Measurements from ENCODE around the gene ZNF3. TPM values are rescaled to one million over a fixed set of nuclear protein-coding genes. Genes with fewer than 3 reads are reported as not detected.

ZNF3 gene
- polyA plus RNA-seq, 6 donors from 2014 or later = 14.6 to 34.4 (median 21.8) TPM

DNA sequence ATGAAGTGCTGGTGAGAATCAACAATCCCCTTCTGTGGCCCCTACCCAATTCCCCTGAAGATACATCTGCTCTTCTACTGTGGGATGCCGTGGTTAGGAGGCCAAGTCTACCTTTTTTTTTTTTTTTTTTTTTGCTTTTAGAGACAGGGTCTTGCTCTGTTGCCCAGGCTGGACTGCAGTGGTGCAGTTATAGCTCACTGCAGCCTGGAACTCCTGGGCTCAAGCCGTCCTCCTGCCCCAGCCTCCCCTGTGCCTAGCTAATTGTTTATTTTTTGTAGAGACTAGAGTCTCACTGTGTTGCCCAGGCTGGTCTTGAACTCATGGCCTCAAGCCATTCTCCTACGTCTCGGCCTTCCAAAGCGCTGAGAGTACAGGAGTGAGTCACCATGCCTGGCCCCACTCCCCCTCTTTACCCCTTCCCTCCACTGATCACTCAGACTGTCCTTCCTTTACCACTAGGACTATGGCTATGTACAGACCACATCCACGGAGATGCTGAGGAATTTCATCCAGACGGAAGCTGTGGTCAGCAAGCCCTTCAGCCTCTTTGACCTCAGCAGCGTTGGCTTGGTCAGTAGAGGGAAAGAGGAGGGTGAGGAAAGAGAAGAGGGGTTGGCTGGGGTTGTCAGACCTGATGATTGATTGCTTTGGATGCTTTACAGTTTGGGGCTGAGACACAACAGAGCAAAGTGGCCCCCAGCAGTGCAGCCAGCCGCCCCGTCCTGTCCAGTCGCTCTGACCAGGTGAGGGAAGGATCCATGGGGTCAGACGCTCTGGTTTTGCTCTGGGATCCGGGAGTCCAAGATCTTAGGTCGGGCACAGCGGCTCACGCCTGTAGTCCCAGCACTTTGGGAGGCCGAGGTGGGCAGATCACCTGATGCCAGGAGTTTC is 21.7 kb upstream of the ZNF3 start:
- no peaks in the 10 kb centered on the region for H3K27me3 Mint-ChIP-seq
- no peak for DNase-seq
- no peak for ATAC-seq (ENCODE audit: low read depth in 2 of 2)
- H3K4me3 Mint-ChIP-seq = peak overlapping the region; percentile 85 to 98 (median 96)
- peaks cover 29 to 46% (median 34%) of the 10 kb centered on the region in 3 donors for H3K4me1 Mint-ChIP-seq
- no peaks in the 10 kb centered on the region for H3K9me3 Mint-ChIP-seq
- H3K36me3 Mint-ChIP-seq = peaks cover 6 to 16% of the 10 kb centered on the region in 2 donors
- peak overlapping the region in 4 of 6 donors; percentile 16 to 98 (median 82) for H3K27ac Mint-ChIP-seq

DNA sequence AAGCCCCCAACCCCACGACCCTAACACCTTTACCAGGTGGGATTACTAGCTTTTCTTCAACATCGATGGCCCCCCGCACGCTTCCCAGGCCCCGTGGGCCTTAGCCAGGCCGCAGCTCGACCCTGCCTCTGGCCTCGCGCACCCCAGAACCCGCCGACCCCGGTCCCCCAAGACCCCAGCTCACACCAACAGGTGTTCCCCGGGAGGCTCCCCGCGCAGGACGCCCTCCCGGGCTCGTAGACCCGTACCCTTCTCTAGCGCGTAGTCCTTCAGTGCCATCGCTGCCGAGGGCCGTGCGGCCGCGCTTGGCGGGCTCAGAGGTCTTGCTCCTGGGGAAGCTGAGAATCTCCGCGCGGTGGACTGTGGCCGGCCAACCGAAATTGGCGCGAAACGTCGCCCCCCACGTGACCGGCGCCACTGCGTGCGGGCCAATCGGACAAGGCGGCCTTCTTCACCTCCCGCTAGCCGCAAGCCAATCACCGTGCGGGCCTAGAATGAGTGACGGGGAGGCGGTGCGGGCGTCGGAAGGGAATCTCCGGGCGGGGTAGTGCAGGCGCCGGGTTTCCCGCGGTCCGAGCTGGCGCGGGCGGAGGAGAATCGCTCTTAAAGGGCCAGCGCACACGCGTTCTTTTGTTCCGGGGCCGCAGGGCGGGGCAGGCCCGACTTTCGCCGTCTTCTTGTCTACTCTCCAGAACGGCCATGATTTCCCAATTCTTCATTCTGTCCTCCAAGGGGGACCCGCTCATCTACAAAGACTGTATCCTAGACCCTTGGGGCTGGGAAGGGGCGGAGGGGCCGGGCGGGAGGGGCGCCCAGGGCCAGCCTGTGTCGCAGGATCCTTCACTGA is 19.7 kb upstream of the ZNF3 start, which contains the start of the genes AP4M1 and MCM7:
Gene AP4M1 (plus strand): TSS at position 628 of the 847 bp plus-strand sequence. CDS start 72 bp downstream, at position 700.
Gene MCM7 (minus strand): TSS at position 382 of the 847 bp plus-strand sequence. CDS start 103 bp downstream, at position 279.
- Mint-ChIP-seq H3K4me1 (peaks cover 40 to 59% (median 40%) of the 10 kb centered on the region in 3 donors), H3K27ac (peak within 1 kb of the TSS; percentile 97 to 99 (median 98)), H3K27me3 (no peaks in the 10 kb centered on the region), H3K4me3 (peak within 1 kb of the TSS; percentile 91 to 98 (median 96)), H3K36me3 (peaks cover 16 to 27% of the 10 kb centered on the region in 2 donors), H3K9me3 (no peaks in the 10 kb centered on the region)
- DNase-seq = peak; percentile 97
- peak; percentile 85 to 86 for ATAC-seq (ENCODE audit: low read depth in 2 of 2)

DNA sequence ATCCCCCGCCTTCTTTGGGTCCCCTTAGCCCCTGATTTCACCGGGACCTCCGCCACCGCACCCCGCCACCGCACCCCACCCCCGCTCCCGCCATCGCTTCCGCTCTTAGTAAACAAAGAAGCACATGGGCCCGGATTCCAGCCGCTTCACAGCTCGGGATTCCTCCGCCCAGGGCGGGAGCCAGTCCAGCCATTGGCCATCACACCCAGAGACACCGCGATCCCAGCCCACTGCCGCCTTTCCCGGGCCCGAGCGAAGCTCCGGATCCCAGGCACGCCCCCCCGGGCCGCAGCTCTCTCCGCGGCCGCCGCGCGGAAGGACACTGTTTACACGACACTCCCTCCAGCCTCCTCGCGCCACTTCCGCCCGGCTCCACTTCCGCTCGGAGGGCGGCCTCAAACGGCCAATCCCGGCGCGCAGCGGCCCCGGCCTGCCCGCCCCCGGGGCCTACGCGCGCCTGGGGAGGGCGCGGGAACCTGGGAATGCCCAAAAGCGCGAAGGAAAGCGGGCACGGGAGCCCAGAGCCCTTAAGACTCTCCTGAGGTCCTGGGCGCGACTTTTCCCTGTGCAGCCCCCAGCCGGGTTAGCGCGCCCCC is 19.0 kb upstream of the ZNF3 start:
- Mint-ChIP-seq H3K27ac (peak overlapping the region; percentile 97 to 99 (median 98)), H3K4me1 (peaks cover 42 to 66% (median 44%) of the 10 kb centered on the region in 3 donors), H3K27me3 (no peaks in the 10 kb centered on the region)

DNA sequence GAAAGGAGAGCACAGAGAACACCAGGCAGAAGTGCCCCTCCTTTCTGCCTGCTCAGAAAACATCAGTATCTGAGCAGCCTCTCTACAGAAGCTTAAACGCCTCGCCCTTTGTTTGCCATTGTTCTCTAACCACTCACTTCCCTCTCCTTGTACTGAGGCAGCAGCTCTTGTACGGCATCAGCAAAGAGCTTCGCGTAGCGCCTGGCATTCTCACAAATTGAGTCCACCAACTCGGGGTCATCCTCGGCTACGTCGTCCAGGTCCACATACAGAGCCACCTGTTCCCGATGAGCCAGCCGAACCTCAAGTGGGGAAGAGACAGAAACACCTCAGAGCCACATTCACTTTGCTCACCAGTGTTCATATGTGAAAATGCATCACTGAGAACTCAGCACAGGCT is 17.9 kb upstream of the ZNF3 start:
- Mint-ChIP-seq H3K9me3 (no peaks in the 10 kb centered on the region), H3K4me1 (peaks cover 44 to 66% (median 49%) of the 10 kb centered on the region in 3 donors), H3K36me3 (peaks cover 16 to 33% of the 10 kb centered on the region in 2 donors), H3K27ac (peak overlapping the region; percentile 72 to 99 (median 98)), H3K4me3 (peak overlapping the region; percentile 91 to 98 (median 96)), H3K27me3 (no peaks in the 10 kb centered on the region)
- ATAC-seq (ENCODE audit: low read depth in 2 of 2) = no peak
- DNase-seq = no peak

More for the DNA sequence above, 19.0 kb upstream of the ZNF3 start:
- Mint-ChIP-seq H3K4me3 (peak overlapping the region; percentile 91 to 98 (median 96)), H3K36me3 (peaks cover 16 to 33% of the 10 kb centered on the region in 2 donors), H3K9me3 (no peaks in the 10 kb centered on the region)
- DNase-seq (peak; percentile 92), ATAC-seq (ENCODE audit: low read depth in 2 of 2) (peak; percentile 74 to 77)

DNA sequence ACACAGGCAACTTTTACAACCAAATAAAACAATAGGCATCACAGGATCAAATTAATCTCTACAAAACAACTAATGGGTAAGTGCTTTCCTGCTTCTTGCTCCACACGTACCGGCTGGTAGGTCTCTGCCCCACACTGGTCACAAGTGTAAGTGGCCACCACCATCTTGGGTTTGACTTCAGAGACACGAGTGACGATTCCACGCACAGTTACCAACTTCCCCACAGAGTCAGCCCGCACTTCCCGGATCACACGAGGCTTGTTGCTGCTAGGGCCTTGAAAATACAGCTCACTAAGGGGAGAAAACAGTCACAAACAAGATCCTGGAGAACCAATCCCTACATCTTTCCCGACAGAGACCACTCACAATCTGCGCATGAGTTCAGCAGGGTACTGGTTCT is 17.4 kb upstream of the ZNF3 start:
- H3K27ac Mint-ChIP-seq = peak overlapping the region in 5 of 6 donors; percentile 35 to 98 (median 79)
- ATAC-seq (ENCODE audit: low read depth in 2 of 2) (no peak), DNase-seq (no peak)
- H3K4me3 Mint-ChIP-seq = peak overlapping the region; percentile 60 to 97 (median 90)
- no peaks in the 10 kb centered on the region for H3K9me3 Mint-ChIP-seq
- peaks cover 16 to 34% of the 10 kb centered on the region in 2 donors for H3K36me3 Mint-ChIP-seq
- peaks cover 44 to 66% (median 49%) of the 10 kb centered on the region in 3 donors for H3K4me1 Mint-ChIP-seq
- H3K27me3 Mint-ChIP-seq = no peaks in the 10 kb centered on the region

DNA sequence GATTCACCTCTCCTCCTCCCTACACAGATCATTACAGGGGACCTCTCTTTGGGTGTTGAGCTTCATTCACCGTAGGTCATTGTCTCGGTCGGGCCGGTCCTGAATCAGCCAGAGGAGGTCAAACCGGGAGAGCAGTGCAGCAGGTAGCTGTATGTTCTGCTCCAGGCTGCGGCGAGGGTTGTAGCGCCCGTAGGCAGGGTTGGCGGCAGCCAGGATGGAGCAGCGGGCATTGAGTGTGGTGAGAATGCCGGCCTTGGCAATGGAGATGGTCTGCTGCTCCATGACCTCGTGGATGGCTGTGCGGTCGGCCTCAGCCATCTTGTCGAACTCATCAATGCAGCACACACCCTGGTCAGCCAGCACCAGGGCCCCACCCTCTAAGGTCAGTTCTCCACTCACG is 14.2 kb upstream of the ZNF3 start:
- H3K4me1 Mint-ChIP-seq = peaks cover 35 to 43% (median 38%) of the 10 kb centered on the region in 3 donors
- ATAC-seq (ENCODE audit: low read depth in 2 of 2) (no peak), DNase-seq (no peak)
- H3K27ac Mint-ChIP-seq = peak overlapping the region in 1 of 6 donors; percentile 89
- no peaks in the 10 kb centered on the region for H3K9me3 Mint-ChIP-seq
- peaks cover 27 to 52% of the 10 kb centered on the region in 2 donors for H3K36me3 Mint-ChIP-seq
- peak overlapping the region in 2 of 8 donors; percentile 66 to 75 for H3K4me3 Mint-ChIP-seq
- no peaks in the 10 kb centered on the region for H3K27me3 Mint-ChIP-seq

DNA sequence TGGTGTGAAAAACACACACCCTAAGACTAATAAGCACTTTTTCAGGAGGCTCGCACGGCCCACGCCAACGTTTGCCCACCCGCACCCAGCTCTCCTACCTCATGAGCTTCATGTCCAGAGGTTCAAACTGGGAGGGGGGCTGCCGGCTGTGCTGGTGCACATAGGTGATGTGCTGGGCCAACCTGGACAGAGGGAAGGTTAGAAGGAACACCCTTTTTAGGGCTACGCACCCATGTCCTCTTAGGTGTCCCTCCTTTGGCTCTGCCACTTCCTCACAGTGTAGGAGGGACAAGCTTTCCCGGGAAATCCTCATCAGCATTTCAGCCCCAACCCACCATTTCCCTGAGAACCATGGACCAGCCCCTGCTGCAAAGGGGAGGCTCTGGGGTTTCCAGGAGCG is 13.8 kb upstream of the ZNF3 start:
- ATAC-seq (ENCODE audit: low read depth in 2 of 2) (no peak), DNase-seq (no peak)
- Mint-ChIP-seq H3K9me3 (no peaks in the 10 kb centered on the region), H3K36me3 (peaks cover 27 to 52% of the 10 kb centered on the region in 2 donors), H3K27ac (peak overlapping the region in 1 of 6 donors; percentile 89), H3K4me3 (peak overlapping the region in 1 of 8 donors; percentile 75), H3K27me3 (no peaks in the 10 kb centered on the region), H3K4me1 (peaks cover 35 to 41% (median 40%) of the 10 kb centered on the region in 3 donors)

DNA sequence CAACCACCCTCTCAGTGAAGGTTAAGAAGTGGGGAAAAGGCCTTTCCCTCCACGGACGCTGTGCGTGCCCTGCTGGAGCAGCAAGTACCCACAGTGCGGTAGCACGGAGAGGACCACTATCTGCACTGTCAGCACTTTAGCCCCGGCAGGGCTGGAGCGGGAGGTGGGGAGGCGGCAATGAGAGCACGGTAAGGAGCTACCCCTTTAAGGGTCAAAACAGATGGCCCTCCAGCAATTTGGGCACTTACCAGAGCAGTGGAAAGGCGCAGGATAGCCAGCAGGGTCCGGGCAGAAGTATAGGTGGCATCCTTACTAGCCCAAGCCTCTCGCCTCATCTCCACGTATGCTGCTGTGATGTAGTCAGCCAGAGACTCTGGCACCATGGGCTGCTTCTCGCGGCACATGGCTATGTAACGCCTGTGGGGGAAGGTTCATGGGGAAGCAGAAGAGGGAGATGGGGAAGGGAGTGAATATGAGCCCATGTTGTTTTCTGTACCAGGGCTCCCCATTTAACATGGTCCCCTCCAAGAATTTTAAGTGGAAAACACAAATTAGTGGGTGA is 12.5 kb upstream of the ZNF3 start:
- Mint-ChIP-seq H3K27ac (peak overlapping the region in 1 of 6 donors; percentile 70), H3K36me3 (peaks cover 27 to 44% of the 10 kb centered on the region in 2 donors), H3K9me3 (no peaks in the 10 kb centered on the region), H3K4me1 (peaks cover 31 to 40% (median 38%) of the 10 kb centered on the region in 3 donors), H3K27me3 (no peaks in the 10 kb centered on the region), H3K4me3 (peak overlapping the region in 1 of 8 donors; percentile 75)
- DNase-seq (no peak), ATAC-seq (ENCODE audit: low read depth in 2 of 2) (no peak)

DNA sequence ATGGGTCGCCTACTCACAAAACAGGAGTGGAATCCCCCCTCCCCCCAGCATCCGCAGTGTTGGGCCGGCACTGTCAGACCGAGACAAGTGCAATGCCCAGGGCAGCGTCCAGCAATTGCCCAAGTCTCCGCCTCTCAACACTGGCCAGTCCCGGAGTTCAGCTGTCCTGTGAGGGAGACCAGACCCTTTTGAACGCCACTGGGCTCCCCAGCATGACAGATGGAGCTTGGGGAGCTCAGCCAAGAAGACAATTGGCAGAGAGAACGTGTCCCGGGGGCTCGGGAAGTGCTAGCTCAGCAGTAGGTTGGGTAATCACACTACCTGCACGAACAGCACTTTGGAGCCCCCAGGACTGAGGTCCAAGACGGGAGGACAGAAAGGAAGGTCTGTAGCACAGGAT is 12.0 kb upstream of the ZNF3 start:
- peaks cover 26 to 36% (median 33%) of the 10 kb centered on the region in 3 donors for H3K4me1 Mint-ChIP-seq
- peak overlapping the region in 1 of 8 donors; percentile 75 for H3K4me3 Mint-ChIP-seq
- H3K9me3 Mint-ChIP-seq = peaks cover 0 to under 1% (median 0%) of the 10 kb centered on the region in 7 donors
- H3K36me3 Mint-ChIP-seq = peaks cover 24 to 39% of the 10 kb centered on the region in 2 donors
- ATAC-seq (ENCODE audit: low read depth in 2 of 2) (no peak), DNase-seq (no peak)
- H3K27ac Mint-ChIP-seq = peak overlapping the region in 1 of 6 donors; percentile 70
- no peaks in the 10 kb centered on the region for H3K27me3 Mint-ChIP-seq

DNA sequence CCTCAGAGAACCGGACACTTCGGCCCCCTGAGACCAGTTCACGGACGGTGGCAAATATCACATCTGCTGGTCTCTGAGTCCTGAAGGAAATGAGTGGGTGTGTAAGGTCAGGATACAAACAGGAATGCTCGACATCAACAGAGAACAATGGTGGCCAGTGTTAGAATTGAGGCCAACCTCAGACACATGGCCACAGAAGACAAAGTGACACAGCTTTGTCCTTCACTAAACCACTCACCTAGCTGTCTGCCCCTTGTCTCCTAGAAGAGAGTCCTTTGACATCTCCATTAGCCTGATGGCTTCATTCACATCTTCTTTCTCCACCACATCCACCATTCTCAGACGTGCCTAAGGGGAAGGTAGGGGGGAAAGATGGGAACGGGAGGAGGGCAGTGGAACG is 11.5 kb upstream of the ZNF3 start:
- DNase-seq (no peak), ATAC-seq (ENCODE audit: low read depth in 2 of 2) (no peak)
- Mint-ChIP-seq H3K27ac (peak overlapping the region in 2 of 6 donors; percentile 49 to 70), H3K27me3 (no peaks in the 10 kb centered on the region), H3K4me1 (peaks cover 22 to 37% (median 32%) of the 10 kb centered on the region in 3 donors), H3K36me3 (peaks cover 20 to 35% of the 10 kb centered on the region in 2 donors), H3K9me3 (peaks cover 0 to 3% (median 0%) of the 10 kb centered on the region in 7 donors), H3K4me3 (peak overlapping the region in 1 of 8 donors; percentile 87)

DNA sequence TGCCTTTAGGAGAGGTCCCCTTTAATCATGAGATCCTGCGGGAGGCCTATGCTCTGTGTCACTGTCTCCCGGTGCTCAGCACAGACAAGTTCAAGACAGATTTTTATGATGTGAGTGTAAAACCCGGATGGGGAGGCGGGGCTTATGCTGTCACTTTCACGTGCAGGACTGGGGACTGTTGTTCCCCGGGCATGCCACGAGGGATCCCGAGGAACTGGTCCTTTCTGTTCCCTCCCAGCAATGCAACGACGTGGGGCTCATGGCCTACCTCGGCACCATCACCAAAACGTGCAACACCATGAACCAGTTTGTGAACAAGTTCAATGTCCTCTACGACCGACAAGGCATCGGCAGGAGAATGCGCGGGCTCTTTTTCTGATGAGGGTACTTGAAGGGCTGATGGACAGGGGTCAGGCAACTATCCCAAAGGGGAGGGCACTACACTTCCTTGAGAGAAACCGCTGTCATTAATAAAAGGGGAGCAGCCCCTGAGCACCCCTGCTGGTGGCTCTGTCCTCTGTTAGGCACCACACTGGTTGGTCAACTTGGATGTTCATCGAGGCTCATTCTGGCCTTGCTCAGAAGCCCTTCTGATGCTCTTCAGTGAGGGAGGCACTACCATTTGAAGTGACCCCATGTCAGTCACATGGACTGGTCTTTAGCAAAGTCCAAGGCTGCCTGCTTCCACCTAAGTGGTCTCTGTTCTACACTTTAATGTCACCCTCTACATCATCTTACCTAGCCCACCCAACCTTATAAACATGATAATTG is 10.1 kb upstream of the ZNF3 start:
- Mint-ChIP-seq H3K4me1 (peaks cover 16 to 39% (median 24%) of the 10 kb centered on the region in 3 donors), H3K9me3 (peaks cover 0 to 3% (median 0%) of the 10 kb centered on the region in 7 donors), H3K4me3 (peak overlapping the region in 5 of 8 donors; percentile 30 to 87 (median 44)), H3K36me3 (peaks cover 11 to 26% of the 10 kb centered on the region in 2 donors), H3K27me3 (no peaks in the 10 kb centered on the region), H3K27ac (peak overlapping the region in 3 of 6 donors; percentile 12 to 59 (median 42))
- no peak for DNase-seq
- ATAC-seq (ENCODE audit: low read depth in 2 of 2) = no peak

Measured in naive B cell (primary cell).